ENCODE results near the gene C22orf15.

DNA sequence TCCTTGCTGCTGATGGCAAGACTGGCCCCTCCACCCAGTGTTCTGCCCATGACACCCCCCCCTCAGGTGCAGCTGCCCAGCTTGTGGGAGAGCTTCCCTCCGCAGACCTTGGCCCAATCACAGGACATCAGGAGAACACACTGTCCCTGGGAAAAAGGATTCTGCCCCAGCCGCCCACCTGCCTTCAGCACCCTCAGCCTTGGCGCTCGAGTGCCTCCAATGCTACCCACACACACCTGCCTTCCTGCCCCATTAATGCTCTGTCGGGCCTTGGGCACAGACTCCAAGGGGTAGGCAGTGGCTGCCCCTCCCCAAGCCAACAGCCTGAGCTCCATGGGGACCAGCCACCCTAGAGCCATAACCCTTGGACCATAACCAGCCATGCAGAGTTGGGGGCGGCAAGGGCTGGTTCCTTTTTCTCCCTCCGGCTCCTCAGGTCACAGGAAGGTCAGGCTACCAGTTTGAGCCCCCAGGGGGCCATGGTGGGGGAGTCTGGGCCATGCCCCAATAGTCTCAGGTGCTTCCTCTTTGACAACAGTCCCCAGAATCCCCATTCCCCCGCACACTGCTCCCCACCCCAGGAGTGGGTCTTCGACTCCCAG is 10.6 kb upstream of the C22orf15 start:
- TF ChIP-seq CTCF (conservative IDR thresholded peaks at IDR 0.05): no peak
- no peak for TF ChIP-seq EZH2 (IDR thresholded peaks at IDR 0.05; ENCODE audit: low read depth)
